Activated CD4-positive, alpha-beta T cell treated with anti-CD3 and anti-CD28 coated beads, Interleukin-2, amount 50 U/mL, for 16 hours (primary cell): ENCODE data around the gene PRKCH.
"Not testable (repeated sequence)": the region's sequence is repeated elsewhere in the genome, so short reads cannot be mapped to it uniquely, and the experiment has no call there.

ENCODE experiments used
- DNase-seq: peaks from one replicate; pipeline ENCODE4 v3.0.0-alpha.2; 2020

Gene PRKCH

GRCh38 chr14:61519735-61520134 is 198.4 kb downstream of the PRKCH start:
- DNase-seq: no peak

GRCh38 chr14:61520576-61520975 is 199.2 kb downstream of the PRKCH start:
- no peak for DNase-seq

DNA sequence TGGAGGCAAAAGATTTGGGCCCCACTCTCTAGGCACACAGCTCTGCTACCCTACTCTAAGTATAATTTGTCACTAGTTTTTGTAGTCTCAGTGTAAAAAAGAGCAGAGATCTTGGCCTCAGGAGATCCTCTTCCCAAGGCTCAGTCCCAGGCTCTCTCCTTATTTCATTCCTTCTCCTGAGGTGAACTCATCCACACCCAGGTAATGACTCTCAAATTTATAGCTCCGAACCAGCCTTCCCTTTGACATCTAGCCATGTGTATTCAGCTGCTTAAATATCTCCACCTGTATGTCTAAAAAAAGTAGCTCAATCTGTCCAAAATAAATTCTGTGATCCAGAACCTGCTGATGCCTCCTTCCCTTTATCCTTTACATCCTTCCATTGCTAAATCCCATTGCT is 200.4 kb downstream of the PRKCH start:
- DNase-seq: no peak

GRCh38 chr14:61523751-61524150 is 202.4 kb downstream of the PRKCH start:
- DNase-seq: no peak

GRCh38 chr14:61524211-61524806 is 202.9 kb downstream of the PRKCH start:
- DNase-seq: no peak

- no peak for DNase-seq
Observed at GRCh38 chr14:61524936-61525292, 203.5 kb downstream of the PRKCH start.

DNA sequence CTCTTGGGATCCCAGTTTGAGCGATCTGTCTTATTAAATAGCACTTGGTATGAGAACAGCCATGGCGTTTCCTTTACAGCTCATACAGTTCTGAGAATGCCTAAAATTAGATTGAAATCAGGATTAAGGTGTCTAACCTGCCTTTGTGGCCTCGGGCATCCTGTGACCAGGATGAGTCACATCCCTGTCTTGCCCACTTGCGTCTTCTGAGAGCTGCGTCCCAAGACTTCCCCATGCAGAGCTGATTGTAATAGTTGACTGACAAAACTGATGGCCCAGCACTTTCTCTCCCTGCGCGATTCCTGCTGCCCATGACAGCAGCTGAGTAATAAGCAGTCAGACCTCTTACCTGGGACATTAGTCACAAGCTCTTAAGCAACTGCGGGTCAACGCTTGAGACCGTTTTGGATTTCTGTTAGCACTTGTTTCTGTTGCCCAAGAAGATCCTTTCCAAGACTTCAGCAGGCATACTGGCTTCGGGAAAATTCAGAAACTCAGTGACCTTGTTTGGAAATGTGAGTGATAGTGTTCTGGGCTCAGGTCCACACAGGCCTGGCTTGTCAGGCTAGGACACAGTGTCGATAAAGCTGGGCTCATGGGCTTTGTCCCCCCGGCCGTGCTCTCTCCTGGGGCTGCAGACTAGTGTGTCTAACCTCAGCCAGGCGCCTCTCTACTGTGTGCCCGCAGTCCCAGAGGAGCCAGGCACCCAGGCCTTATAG is 204.1 kb downstream of the PRKCH start:
- peak; percentile 96 for DNase-seq

GRCh38 chr14:61526405-61527312 is 205.3 kb downstream of the PRKCH start:
- no peak for DNase-seq

- no peak for DNase-seq
Observed at GRCh38 chr14:61527325-61528100, 206.1 kb downstream of the PRKCH start.

GRCh38 chr14:61528591-61529021 is 207.2 kb downstream of the PRKCH start:
- peak; percentile 87 for DNase-seq

GRCh38 chr14:61529360-61529759 is 208.0 kb downstream of the PRKCH start:
- not testable (repeated sequence) for DNase-seq

- no peak for DNase-seq
Observed at GRCh38 chr14:61530296-61530695, 208.9 kb downstream of the PRKCH start.

- DNase-seq: no peak
Observed at GRCh38 chr14:61530896-61531295, 209.5 kb downstream of the PRKCH start.

DNA sequence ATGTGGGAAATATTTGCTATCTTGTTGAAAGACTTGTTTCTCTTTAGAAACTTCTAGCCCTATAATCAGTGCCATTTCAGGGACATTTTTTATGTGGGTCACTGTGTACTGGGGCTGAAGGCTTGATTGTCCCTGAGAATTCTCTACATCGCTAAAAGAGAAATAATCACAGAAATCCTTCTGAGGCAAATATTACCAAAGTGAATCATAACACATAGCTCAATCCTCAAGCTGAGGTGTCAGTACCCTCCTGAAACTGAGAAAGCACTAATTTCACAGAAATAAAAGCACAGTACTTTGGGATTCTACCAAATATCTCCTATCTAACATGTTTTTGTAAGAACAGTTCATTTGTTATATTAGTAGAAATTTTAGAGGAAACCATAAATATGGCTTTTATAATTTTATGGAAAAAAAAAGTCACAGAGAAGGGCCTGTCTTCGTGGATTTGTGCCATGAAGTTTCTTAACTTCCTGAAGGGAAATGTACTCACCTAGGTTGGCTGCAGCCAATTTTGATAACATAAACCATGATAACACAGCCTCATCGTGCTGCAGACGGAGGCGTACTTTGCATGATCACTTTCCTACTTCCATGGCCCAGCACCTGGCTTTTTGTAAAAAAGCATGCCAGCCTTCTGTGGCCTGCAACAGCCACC is 210.2 kb downstream of the PRKCH start:
- no peak for DNase-seq

DNA sequence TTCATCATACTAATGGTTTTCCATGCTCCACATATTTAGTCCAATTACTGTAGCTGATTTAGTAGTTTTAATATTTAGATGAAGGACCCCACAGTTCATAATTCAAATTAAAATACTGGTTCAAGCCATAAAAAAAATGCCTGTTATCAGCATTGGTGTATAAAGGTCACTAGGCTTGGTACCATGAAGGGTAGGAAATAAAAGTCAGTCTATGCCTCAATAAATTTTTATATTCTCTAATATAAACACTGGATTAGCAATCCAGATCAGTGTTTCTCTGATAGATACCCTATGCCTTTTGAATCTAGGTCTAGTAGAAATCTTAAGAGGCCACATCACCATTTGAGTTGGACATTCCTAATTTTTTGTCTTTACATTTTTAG is 210.7 kb downstream of the PRKCH start:
- DNase-seq: no peak

- no peak for DNase-seq
Observed at GRCh38 chr14:61532763-61533162, 211.4 kb downstream of the PRKCH start.

GRCh38 chr14:61533513-61534255 is 212.3 kb downstream of the PRKCH start:
- DNase-seq: no peak

DNA sequence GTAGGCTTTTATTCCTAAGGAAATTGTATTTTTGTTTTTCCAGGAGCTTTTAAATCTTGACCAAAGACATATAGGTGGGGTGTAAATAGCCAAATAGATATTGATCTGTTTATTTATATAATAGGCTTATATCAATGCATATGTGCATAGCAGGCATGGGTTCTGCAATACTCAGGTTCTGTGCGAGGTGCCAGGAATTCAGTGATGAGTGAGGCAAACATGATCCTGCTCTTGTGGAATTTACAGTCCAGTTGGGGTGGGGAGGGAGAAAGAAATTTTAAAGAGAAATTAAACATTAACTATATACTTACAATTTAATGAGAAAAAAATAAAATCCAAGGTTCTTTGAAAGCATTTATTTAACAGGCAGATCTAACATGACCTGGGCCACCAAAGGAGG is 213.7 kb downstream of the PRKCH start:
- DNase-seq: no peak

- DNase-seq: no peak
Observed at GRCh38 chr14:61535458-61535857, 214.1 kb downstream of the PRKCH start.

DNA sequence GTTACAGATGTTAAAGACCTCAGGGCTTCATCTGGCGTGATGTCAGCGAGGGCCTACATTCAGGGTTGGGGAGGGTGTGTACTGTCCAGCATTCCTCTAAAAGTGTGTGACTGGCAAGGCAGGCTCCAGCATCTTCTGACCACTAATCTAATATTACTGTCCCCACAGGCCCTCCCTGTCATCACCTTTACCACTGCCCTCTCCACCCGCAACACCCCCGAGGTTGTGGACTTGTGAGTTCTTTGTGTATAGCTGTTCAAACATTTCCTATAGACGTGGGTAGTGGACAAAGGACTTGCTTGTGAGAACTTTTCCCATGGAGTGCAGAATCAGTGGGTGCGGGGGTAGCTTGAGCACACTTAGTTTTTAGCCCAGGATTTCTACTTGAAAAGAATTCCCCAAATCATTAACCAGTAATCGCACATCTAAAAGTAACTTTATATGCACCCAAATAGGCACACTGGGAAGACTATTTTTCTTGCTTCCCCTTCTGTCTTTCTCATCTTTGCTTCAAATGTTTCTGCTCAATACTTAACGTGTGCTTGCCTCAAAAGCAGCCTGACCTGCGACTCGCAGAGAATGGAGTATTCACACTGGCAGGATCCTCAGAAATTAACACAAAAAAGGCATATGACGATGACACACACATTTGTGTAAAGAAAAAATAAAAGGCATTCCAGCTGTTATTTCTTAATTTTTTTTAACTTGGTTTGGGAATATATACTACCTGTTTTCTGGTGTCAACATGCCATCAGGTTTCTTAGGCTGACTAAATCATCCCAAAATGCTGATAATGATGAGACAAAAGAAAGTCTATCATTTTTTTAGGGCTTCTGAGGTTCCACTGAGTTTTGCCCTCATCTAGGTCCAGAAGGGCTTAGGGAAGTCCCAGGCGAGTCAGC is 215.5 kb downstream of the PRKCH start:
- DNase-seq: no peak
